Adrenal gland (tissue), 12 donors: ENCODE measurements around the gene SLC22A4. TPM values are rescaled to one million over a fixed set of nuclear protein-coding genes. Genes with fewer than 3 reads are reported as not detected.

ENCODE experiments used
- DNase-seq, 7 donors: peaks; one replicate each; pipeline ENCODE4 v3.0.0-alpha.2; 2019 to 2020
- H3K27ac ChIP-seq, 5 donors: fragments of 200-600 bp; sonication (generic) in 4 of 5; 1 replicate in 3 of 5; 2 replicates in 2 of 5; pipeline versions ENCODE4 v1.5.1 to v1.8.0; 2016 to 2020; ENCODE audit warnings: mild to moderate bottlenecking in 1 of 5
- H3K27me3 ChIP-seq: fragments of 200-600 bp; 2 replicates; pipeline ENCODE4 v1.8.0; 2021
- H3K36me3 ChIP-seq, 2 donors: fragments of 200-600 bp; replicated peaks in 1 of 2; 1 replicate in 1 of 2; 2 replicates in 1 of 2; pipeline versions ENCODE4 v1.5.1 to v1.8.0; 2018 to 2022
- H3K4me1 ChIP-seq, 2 donors: fragments of 200-600 bp; replicated peaks in 1 of 2; 1 replicate in 1 of 2; 2 replicates in 1 of 2; pipeline versions ENCODE4 v1.5.1 to v1.8.0; 2018 to 2021
- H3K4me3 ChIP-seq, 4 donors: fragments of 200-600 bp; sonication (generic) in 3 of 4; one replicate each; pipeline ENCODE4 v1.5.1; 2016 to 2018
- H3K9me3 ChIP-seq, 3 donors: fragments of 200-600 bp; sonication (generic) in 1 of 3; replicated peaks in 1 of 3; 1 replicate in 2 of 3; 2 replicates in 1 of 3; pipeline versions ENCODE4 v1.5.1 to v1.8.0; 2016 to 2021
- POLR2A ChIP-seq, 2 donors: fragments of 450-650 bp; IDR thresholded peaks; one replicate each; pipeline ENCODE4 v1.6.1; 2017; ENCODE audit warnings: antibody characterized with exemption in 2 of 2, mild to moderate bottlenecking in 2 of 2, moderate library complexity in 1 of 2
- WGBS, 4 donors: extraction: QIAGEN DNeasy Blood & Tissue Kit in 2 of 4; methylation state at CpG; one replicate each; pipeline versions ENCODE4 v1.1.5 to v1.1.7; 2013 to 2017; 5-methylcytosine and 5-hydroxymethylcytosine counted together
- intact Hi-C, 2 donors: fragments of 100-400 bp; cut with DNase I; formaldehyde crosslinking; loops; one replicate each; pipeline versions ENCODE4 v1.14.1 to v1.15.0; 2022 to 2023
- polyA plus RNA-seq, 3 donors: library from polyadenylated mRNA; stranded (reverse); fragments of 200-250 nt in 2 of 3; fragments of 350-450 nt in 1 of 3; fragmentation: Illumina TruSeq in 1 of 3; extraction: RNeasy Lipid Tissue Mini Kit (QIAGEN cat#74804) in 1 of 3; gene quantifications; one replicate each; pipeline ENCODE4 v1.2.3, GENCODE V29; 2013 to 2014
- total RNA-seq, 9 donors: library from RNA; depleted of rRNA in 4 of 9; stranded (reverse); fragments of >200 nt in 4 of 9; fragments of 120-200 nt in 1 of 9; fragmentation: NEBNext Ultra II Directional in 1 of 9; extraction: Animal tissue kit (Norgen Biotek cat#: 25700) in 1 of 9; gene quantifications; one replicate each; pipeline versions ENCODE4 v1.1.0 to v1.2.4, GENCODE V29; 2013 to 2023
- TF ChIP-seq, protein P1 (sequence below), 6 experiments: fragments of 450-650 bp in 4 of 6; fragments of 200-600 bp in 2 of 6; sonication (generic) in 1 of 6; IDR thresholded peaks; 1 replicate in 5 of 6; 2 replicates in 1 of 6; pipeline versions ENCODE4 v1.5.1 to v1.8.0; 2016 to 2021; ENCODE audit warnings: antibody characterized with exemption in 6 of 6, mild to moderate bottlenecking in 2 of 6, moderate library complexity in 1 of 6
- donor health status: healthy with polysubstance abuse.
- donor health status: Bipolar disorder and iron deficiency.
- donor health status: DM: yes; HTN: yes; CAD: no.
- donor health status: DM: no; HTN: no; CAD: no.
- donor health status: DM: no; HTN: no; CAD: no.
- donor health status: DM: yes; HTN: yes; CAD: no.

SLC22A4 gene
- total and polyA plus RNA-seq, 12 donors: 1.4 to 8.2 (median 3.2) TPM

DNA sequence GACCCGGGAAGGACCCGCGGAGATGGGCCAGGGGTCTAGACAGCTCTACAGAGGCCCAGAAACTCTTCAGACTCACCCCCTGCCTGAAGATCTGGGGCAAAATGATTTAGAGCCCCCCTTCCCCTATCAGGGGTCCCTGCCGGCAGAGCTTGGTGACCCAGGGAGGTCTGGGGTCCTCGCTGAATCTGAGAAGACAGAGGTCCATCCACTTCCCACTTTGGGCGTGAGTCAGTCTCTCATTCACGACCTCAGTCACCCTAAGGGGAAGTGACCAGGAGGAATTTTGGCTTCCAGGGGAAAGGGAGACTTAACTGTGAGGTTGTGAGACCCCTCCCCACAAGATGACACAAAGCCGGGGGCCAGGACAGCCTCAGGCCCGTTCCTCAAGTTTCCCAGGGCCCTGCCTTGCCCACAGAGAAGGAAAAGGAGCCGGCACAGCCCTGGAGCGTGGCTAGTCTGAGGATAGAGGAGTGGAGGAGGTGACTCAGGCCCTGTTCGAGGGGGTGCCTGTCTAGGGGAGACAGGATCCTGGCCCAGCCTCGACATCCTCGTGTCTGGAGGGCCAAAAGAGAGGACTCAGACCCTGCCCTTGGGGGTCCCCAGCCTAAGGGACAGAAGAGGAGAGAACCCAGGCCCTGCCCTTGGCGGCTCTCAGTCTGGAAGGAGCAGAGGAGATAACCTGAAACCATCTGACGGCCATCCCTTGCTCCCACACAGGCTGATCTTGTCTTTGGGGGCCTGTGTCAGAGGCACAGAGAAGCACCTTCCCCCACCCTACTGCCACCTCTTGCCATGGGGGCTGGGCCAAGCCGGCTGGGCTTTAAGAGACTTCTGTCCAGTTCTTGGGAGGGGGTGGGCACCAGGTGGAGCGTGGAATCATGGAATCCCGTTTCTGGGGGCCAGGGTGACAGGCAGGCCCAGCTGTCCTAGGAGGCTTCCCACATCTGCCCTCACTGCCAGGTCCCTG lies 35.8 kb upstream of the SLC22A4 start:
- Histone ChIP-seq H3K27me3 (no peaks in the 10 kb centered on the region), H3K9me3 (no peaks in the 10 kb centered on the region), H3K36me3 (no peaks in the 10 kb centered on the region), H3K4me1 (peaks cover 4 to 20% of the 10 kb centered on the region in 2 donors), H3K4me3 (peak overlapping the region in 1 of 4 donors; percentile 52), H3K27ac (peak overlapping the region in 3 of 5 donors; percentile 55 to 87 (median 87))
- intact Hi-C loops: no loop called here
- peak in 5 of 7 donors; percentile 2 to 66 (median 24) for DNase-seq
- TF ChIP-seq POLR2A (IDR thresholded peaks at IDR 0.05): no peak
- TF ChIP-seq, protein P1, sequence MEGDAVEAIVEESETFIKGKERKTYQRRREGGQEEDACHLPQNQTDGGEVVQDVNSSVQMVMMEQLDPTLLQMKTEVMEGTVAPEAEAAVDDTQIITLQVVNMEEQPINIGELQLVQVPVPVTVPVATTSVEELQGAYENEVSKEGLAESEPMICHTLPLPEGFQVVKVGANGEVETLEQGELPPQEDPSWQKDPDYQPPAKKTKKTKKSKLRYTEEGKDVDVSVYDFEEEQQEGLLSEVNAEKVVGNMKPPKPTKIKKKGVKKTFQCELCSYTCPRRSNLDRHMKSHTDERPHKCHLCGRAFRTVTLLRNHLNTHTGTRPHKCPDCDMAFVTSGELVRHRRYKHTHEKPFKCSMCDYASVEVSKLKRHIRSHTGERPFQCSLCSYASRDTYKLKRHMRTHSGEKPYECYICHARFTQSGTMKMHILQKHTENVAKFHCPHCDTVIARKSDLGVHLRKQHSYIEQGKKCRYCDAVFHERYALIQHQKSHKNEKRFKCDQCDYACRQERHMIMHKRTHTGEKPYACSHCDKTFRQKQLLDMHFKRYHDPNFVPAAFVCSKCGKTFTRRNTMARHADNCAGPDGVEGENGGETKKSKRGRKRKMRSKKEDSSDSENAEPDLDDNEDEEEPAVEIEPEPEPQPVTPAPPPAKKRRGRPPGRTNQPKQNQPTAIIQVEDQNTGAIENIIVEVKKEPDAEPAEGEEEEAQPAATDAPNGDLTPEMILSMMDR (IDR thresholded peaks at IDR 0.05): no peak
- 61 to 73% (median 65%) methylated on average over 7 to 19 of the region's 19 CpGs for WGBS, 4 donors

DNA sequence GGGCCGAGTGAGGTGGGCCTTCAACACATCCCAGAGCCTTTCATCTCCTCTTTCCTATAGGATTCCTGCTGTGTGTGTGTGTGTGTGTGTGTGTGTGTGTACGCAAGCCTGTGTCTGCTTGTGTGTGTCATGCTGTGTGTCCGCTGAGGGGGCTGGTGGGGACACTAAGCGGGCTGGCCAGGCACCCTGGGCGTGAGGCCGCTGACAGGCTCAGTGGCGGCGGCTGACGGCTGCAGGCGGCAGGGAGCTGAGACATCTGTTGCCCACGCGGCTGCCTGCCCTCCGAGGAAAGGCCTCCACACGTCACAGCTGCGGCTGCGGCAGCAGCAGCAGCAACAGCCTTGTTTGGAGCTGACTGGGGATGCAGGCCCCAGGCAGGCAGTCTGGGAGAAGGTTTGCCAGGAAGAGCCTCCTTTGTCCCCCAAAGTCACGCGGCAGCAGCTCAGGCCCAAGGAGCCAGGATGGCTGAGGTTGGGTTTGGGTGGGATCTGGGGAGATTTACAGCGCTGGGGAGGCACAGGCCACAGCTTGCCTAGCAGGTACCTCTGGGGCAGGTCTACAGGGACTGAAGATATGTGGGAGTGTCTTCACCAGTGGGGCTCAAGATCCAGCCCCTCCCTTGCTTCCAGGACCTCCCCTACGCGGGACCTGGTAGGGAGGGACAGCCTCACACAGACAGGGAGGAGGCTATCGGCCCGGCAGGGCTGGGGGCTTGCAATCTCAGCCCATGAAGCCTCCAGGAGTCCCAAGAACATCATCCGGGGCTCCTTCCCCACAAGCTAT lies 34.9 kb upstream of the SLC22A4 start:
- TF ChIP-seq, protein P1 (IDR thresholded peaks at IDR 0.05): no peak
- TF ChIP-seq POLR2A (IDR thresholded peaks at IDR 0.05): peak; percentile 28 to 45
- intact Hi-C loops: no loop called here
- peak in 6 of 7 donors; percentile 8 to 90 (median 48) for DNase-seq
- Histone ChIP-seq H3K4me1 (peaks cover 7 to 26% of the 10 kb centered on the region in 2 donors), H3K4me3 (peak overlapping the region in 1 of 4 donors; percentile 52), H3K27ac (peak overlapping the region in 3 of 5 donors; percentile 64 to 87 (median 87)), H3K27me3 (no peaks in the 10 kb centered on the region), H3K9me3 (no peaks in the 10 kb centered on the region), H3K36me3 (no peaks in the 10 kb centered on the region)
- 70 to 98% (median 74%) methylated on average over 7 to 24 of the region's 24 CpGs for WGBS, 4 donors

DNA sequence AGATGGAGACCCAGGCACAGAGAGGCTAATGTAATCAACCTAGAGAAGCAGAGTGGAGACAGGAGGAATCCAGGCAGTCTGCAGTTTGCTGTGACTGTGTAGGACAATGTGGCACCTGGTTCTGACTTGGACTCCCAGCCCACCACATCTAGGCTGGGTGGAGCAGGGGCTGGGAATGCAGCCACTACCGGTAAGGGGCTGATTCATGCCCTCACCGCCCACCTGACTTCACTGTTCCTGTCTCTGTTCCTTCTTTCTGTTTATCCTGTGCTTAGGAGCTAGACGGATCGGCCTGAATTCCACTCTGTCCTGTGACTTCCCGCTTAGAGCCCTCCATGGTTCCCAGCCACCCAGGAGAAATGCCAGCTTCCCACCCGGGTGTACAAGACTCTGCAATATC lies 34.1 kb upstream of the SLC22A4 start:
- H3K4me3 ChIP-seq: no peak overlapping the region
- no peaks in the 10 kb centered on the region for H3K27me3 ChIP-seq
- H3K4me1 ChIP-seq: peaks cover 7 to 23% of the 10 kb centered on the region in 2 donors
- TF ChIP-seq POLR2A (IDR thresholded peaks at IDR 0.05): no peak
- TF ChIP-seq, protein P1 (IDR thresholded peaks at IDR 0.05): no peak
- DNase-seq: peak in 5 of 7 donors; percentile 0 to 51 (median 11)
- H3K36me3 ChIP-seq: no peaks in the 10 kb centered on the region
- peak overlapping the region in 2 of 5 donors; percentile 87 for H3K27ac ChIP-seq
- no peaks in the 10 kb centered on the region for H3K9me3 ChIP-seq
- WGBS, 4 donors: 70 to 83% (median 77%) methylated on average over 6 of the region's 6 CpGs
- intact Hi-C loops: no loop called here
